ENCODE results near the gene ATP10D. TPM values are rescaled to one million over a fixed set of nuclear protein-coding genes. Genes with fewer than 3 reads are reported as not detected.
A peak's percentile ranks its signal among the peaks of the same experiment; 100 is the strongest.

The ATP10D gene
- polyA plus RNA-seq, 1 of the 3 experiments (the other 2 are of a cell fraction): 7.9 TPM

DNA sequence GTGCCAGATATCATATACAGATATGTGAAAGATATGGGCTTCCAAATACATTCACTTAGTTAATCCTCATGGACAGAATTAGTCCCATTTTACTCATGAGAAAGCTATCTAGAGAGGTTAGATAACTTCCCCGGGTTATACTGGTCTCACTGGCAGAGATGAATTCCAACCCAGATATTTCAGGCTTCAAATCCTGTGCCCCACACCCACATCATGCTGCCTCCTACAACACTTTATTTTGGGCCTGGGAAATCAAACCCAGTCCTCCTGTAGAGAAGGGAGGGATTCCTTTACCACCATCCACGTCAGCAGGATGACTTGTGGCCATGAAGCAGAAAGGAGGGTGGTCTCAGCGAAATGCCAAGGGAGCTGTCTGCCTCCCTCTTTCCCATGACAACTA is 113.8 kb downstream of the ATP10D start (continued):
- TF ChIP-seq, protein P1, sequence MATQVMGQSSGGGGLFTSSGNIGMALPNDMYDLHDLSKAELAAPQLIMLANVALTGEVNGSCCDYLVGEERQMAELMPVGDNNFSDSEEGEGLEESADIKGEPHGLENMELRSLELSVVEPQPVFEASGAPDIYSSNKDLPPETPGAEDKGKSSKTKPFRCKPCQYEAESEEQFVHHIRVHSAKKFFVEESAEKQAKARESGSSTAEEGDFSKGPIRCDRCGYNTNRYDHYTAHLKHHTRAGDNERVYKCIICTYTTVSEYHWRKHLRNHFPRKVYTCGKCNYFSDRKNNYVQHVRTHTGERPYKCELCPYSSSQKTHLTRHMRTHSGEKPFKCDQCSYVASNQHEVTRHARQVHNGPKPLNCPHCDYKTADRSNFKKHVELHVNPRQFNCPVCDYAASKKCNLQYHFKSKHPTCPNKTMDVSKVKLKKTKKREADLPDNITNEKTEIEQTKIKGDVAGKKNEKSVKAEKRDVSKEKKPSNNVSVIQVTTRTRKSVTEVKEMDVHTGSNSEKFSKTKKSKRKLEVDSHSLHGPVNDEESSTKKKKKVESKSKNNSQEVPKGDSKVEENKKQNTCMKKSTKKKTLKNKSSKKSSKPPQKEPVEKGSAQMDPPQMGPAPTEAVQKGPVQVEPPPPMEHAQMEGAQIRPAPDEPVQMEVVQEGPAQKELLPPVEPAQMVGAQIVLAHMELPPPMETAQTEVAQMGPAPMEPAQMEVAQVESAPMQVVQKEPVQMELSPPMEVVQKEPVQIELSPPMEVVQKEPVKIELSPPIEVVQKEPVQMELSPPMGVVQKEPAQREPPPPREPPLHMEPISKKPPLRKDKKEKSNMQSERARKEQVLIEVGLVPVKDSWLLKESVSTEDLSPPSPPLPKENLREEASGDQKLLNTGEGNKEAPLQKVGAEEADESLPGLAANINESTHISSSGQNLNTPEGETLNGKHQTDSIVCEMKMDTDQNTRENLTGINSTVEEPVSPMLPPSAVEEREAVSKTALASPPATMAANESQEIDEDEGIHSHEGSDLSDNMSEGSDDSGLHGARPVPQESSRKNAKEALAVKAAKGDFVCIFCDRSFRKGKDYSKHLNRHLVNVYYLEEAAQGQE (IDR thresholded peaks at IDR 0.05; ENCODE audit: low read depth, low read length): no peak
- no peak for TF ChIP-seq TEAD4 (IDR thresholded peaks at IDR 0.05; ENCODE audit: borderline replicate concordance, insufficient read depth)
- no peak for TF ChIP-seq RAD21 (IDR thresholded peaks at IDR 0.05; ENCODE audit: low read length)

DNA sequence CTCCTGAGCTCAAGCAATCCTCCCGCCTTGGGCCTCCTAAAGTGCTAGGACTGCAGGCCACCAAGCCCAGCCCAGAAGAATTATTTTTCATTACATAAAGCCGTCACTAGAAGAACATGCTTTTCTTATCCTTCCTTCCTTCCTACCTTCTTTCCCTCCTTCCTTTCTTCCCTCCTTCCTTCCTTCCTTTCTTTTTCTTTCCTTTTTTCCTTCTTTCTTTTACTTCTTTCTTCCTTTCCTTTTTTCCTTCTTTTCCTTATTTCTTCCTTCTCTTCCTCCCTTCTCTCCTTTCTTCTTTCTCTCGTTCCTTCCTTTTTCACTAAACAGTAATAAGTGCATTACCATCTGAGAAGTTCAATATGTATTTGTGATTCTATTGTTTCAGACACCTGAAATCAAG is 121.4 kb downstream of the ATP10D start:
- no peaks in the 10 kb centered on the region for H3K27me3 ChIP-seq (ENCODE audit: insufficient read depth)
- 92% methylated on average over 3 of the region's 3 CpGs for WGBS (ENCODE audit: low lambda C conversion rate)
- H3K4me2 ChIP-seq: no peak overlapping the region
- no peak for DNase-seq
- H3K9me3 ChIP-seq: no peaks in the 10 kb centered on the region
- H3K9me2 ChIP-seq: no peaks in the 10 kb centered on the region
- no peak overlapping the region for H2AFZ ChIP-seq (ENCODE audit: low read depth)
- no peaks in the 10 kb centered on the region for H4K20me1 ChIP-seq (ENCODE audit: insufficient read depth)
- H3K79me2 ChIP-seq (ENCODE audit: insufficient read depth): no peaks in the 10 kb centered on the region
- H3K4me1 ChIP-seq (ENCODE audit: control insufficient read depth in 1 of 2, insufficient read depth in 2 of 2, low read depth in 1 of 2, low read length in 1 of 2): no peaks in the 10 kb centered on the region
- POLR2A ChIA-PET: no interaction called here
- no peak for TF ChIP-seq GATA2 (CRISPR knock-in tag; IDR thresholded peaks at IDR 0.05)
- no peak for TF ChIP-seq SMC3 (IDR thresholded peaks at IDR 0.05; ENCODE audit: low read depth, low read length)
- no peak for TF ChIP-seq YY1 (IDR thresholded peaks at IDR 0.05; ENCODE audit: low read depth)
- TF ChIP-seq NRF1 (IDR thresholded peaks at IDR 0.05; ENCODE audit: low read depth, low read length): no peak
- TF ChIP-seq RCOR1 (IDR thresholded peaks at IDR 0.05; ENCODE audit: low read length): no peak
- TF ChIP-seq, protein P2, sequence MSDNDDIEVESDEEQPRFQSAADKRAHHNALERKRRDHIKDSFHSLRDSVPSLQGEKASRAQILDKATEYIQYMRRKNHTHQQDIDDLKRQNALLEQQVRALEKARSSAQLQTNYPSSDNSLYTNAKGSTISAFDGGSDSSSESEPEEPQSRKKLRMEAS (IDR thresholded peaks at IDR 0.05; ENCODE audit: low read depth): no peak
- TF ChIP-seq FOXJ3 (CRISPR knock-in tag; IDR thresholded peaks at IDR 0.05): no peak
- CTCF ChIA-PET: no interaction called here
- no peaks in the 10 kb centered on the region for H3K36me3 ChIP-seq (replicated peaks in 1 of 2; ENCODE audit: control insufficient read depth in 1 of 2, insufficient read depth in 2 of 2, low read length in 1 of 2)
- H3F3A ChIP-seq (replicated peaks; ENCODE audit: insufficient read depth): peaks cover 1% of the 10 kb centered on the region
- no peak overlapping the region for H3K27ac ChIP-seq (ENCODE audit: low read depth in 2 of 2, low read length in 1 of 2)
- no peak overlapping the region for H3K4me3 ChIP-seq (ENCODE audit: low read depth in 2 of 2, low read length in 1 of 2)
- no peak overlapping the region for H3K9ac ChIP-seq

DNA sequence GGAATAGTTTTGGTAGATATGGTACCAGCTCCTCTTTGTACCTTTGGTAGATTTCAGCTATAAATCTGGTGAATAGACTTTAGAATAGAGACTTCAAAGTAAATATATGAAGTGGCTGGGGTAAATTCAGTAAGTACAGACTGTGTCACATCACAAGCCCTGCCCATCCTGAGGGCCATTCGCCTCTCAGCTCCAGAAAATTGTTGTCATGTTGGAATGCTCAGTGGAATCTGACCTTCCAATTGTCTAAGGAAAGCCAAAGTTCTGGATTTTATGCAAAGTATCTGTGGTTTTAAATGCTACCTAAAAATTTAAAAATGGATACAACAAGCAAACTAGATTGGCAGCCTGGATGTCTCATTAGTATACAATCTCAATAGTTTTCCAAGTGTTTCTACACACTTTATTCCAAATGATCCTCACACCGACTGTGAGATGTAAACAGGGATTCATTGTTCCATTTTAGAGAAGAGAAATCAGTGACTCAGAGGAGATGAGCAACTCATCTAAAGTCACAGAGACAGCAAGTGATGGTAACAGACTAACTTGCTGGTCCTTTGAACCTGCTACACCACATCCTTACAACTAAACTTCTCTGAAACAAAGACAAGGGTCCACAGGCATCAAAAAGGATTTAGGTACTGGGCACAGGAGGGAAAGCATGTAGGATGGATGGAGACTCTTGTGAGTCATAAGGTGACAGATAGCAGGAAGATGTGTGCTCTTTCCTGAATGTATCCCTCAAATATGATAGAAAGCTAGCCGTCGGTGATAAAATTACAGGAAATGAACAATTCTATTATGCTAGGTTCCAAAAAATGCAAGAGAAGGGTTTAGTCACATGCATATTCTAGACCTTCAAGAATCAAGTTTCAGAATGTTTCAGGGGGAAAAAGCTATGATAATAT is 127.3 kb downstream of the ATP10D start:
- peak overlapping the region; percentile 68; the same call in 1 of the 2 replicates for H2AFZ ChIP-seq (ENCODE audit: low read depth)
- no peaks in the 10 kb centered on the region for H3K36me3 ChIP-seq (replicated peaks in 1 of 2; ENCODE audit: control insufficient read depth in 1 of 2, insufficient read depth in 2 of 2, low read length in 1 of 2)
- ChIA-PET CTCF (no interaction called here), POLR2A (no interaction called here)
- H3K79me2 ChIP-seq (ENCODE audit: insufficient read depth): no peaks in the 10 kb centered on the region
- peaks cover 22% of the 10 kb centered on the region for H3F3A ChIP-seq (replicated peaks; ENCODE audit: insufficient read depth)
- peaks cover 0 to 15% of the 10 kb centered on the region in 2 experiments; a peak in 1 of 4 replicates for H3K4me1 ChIP-seq (ENCODE audit: control insufficient read depth in 1 of 2, insufficient read depth in 2 of 2, low read depth in 1 of 2, low read length in 1 of 2)
- H3K27ac ChIP-seq (ENCODE audit: low read depth in 2 of 2, low read length in 1 of 2): peak overlapping the region in 1 of 2 experiments; percentile 78; a peak in 2 of 4 replicates
- peak overlapping the region; percentile 59 for H3K4me2 ChIP-seq
- H3K4me3 ChIP-seq (ENCODE audit: low read depth in 2 of 2, low read length in 1 of 2): no peak overlapping the region; a peak in 1 of 4 replicates
- H3K9me2 ChIP-seq: no peaks in the 10 kb centered on the region
- no peaks in the 10 kb centered on the region for H3K9me3 ChIP-seq
- no peaks in the 10 kb centered on the region for H3K27me3 ChIP-seq (ENCODE audit: insufficient read depth)
- H3K9ac ChIP-seq: peak overlapping the region; percentile 27
- no peak for DNase-seq
- no peaks in the 10 kb centered on the region for H4K20me1 ChIP-seq (ENCODE audit: insufficient read depth)
- 11% methylated on average over 4 of the region's 4 CpGs for WGBS (ENCODE audit: low lambda C conversion rate)
- TF ChIP-seq, protein P3, sequence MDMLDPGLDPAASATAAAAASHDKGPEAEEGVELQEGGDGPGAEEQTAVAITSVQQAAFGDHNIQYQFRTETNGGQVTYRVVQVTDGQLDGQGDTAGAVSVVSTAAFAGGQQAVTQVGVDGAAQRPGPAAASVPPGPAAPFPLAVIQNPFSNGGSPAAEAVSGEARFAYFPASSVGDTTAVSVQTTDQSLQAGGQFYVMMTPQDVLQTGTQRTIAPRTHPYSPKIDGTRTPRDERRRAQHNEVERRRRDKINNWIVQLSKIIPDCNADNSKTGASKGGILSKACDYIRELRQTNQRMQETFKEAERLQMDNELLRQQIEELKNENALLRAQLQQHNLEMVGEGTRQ (IDR thresholded peaks at IDR 0.05; ENCODE audit: borderline replicate concordance, low read depth, low read length): no peak
- TF ChIP-seq, protein P2 (IDR thresholded peaks at IDR 0.05; ENCODE audit: low read depth): peak; percentile 50; the same call in 1 of the 2 replicates
- TF ChIP-seq JUND (IDR thresholded peaks at IDR 0.05) (peak; percentile 77), FOSL2 (IDR thresholded peaks at IDR 0.05; ENCODE audit: borderline replicate concordance, low read depth) (peak; percentile 61; the same call in 1 of the 2 replicates), GATA2 (CRISPR knock-in tag; IDR thresholded peaks at IDR 0.05) (no peak), MEF2A (IDR thresholded peaks at IDR 0.05; ENCODE audit: borderline replicate concordance, low read depth) (no peak), FOXM1 (IDR thresholded peaks at IDR 0.05; ENCODE audit: low read depth) (no peak), POLR2AphosphoS5 (IDR thresholded peaks at IDR 0.05; ENCODE audit: low read depth, low read length) (peak; percentile 26; the same call in 1 of the 2 replicates)
- TF ChIP-seq, protein P4, sequence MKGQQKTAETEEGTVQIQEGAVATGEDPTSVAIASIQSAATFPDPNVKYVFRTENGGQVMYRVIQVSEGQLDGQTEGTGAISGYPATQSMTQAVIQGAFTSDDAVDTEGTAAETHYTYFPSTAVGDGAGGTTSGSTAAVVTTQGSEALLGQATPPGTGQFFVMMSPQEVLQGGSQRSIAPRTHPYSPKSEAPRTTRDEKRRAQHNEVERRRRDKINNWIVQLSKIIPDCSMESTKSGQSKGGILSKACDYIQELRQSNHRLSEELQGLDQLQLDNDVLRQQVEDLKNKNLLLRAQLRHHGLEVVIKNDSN (IDR thresholded peaks at IDR 0.05; ENCODE audit: borderline replicate concordance, low read depth): no peak
- TF ChIP-seq, protein P5, sequence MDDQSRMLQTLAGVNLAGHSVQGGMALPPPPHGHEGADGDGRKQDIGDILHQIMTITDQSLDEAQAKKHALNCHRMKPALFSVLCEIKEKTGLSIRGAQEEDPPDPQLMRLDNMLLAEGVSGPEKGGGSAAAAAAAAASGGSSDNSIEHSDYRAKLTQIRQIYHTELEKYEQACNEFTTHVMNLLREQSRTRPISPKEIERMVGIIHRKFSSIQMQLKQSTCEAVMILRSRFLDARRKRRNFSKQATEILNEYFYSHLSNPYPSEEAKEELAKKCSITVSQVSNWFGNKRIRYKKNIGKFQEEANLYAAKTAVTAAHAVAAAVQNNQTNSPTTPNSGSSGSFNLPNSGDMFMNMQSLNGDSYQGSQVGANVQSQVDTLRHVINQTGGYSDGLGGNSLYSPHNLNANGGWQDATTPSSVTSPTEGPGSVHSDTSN (IDR thresholded peaks at IDR 0.05): peak; percentile 82
